Epidermal melanocyte (primary cell): ENCODE measurements around the gene DPH1.

ENCODE experiments used
- DNase-seq: peaks from one replicate; pipeline ENCODE4 v3.0.0; 2011; ENCODE audit warnings: low spot score; ENCODE audit not compliant: insufficient read length

DPH1 gene

GRCh38 chr17:2060681-2061440 lies 30.9 kb downstream of the DPH1 start:
- DNase-seq = no peak

GRCh38 chr17:2061441-2061958 lies 31.5 kb downstream of the DPH1 start:
- no peak for DNase-seq

- no peak for DNase-seq
Observed at GRCh38 chr17:2062571-2063183, 32.7 kb downstream of the DPH1 start.

GRCh38 chr17:2063261-2064146 lies 33.6 kb downstream of the DPH1 start:
- no peak for DNase-seq

- no peak for DNase-seq
Observed at GRCh38 chr17:2064147-2064489, 34.2 kb downstream of the DPH1 start.

GRCh38 chr17:2064520-2064971 lies 34.6 kb downstream of the DPH1 start:
- no peak for DNase-seq

- DNase-seq = no peak
Observed at GRCh38 chr17:2064980-2065785, 35.2 kb downstream of the DPH1 start.

- no peak for DNase-seq
Observed at GRCh38 chr17:2065949-2066400, 36.0 kb downstream of the DPH1 start.

- no peak for DNase-seq
Observed at GRCh38 chr17:2067048-2067561, 37.2 kb downstream of the DPH1 start.

- no peak for DNase-seq
Observed at GRCh38 chr17:2067608-2068024, 37.7 kb downstream of the DPH1 start.

GRCh38 chr17:2068031-2068518 lies 38.1 kb downstream of the DPH1 start:
- no peak for DNase-seq

GRCh38 chr17:2068519-2069051 lies 38.6 kb downstream of the DPH1 start:
- DNase-seq = no peak

GRCh38 chr17:2070241-2071023 lies 40.5 kb downstream of the DPH1 start:
- no peak for DNase-seq

- DNase-seq = no peak
Observed at GRCh38 chr17:2071024-2071385, 41.1 kb downstream of the DPH1 start.

GRCh38 chr17:2071455-2072281 lies 41.7 kb downstream of the DPH1 start:
- DNase-seq = no peak

- no peak for DNase-seq
Observed at GRCh38 chr17:2074919-2075318, 45.0 kb downstream of the DPH1 start.

- no peak for DNase-seq
Observed at GRCh38 chr17:2075336-2076086, 45.6 kb downstream of the DPH1 start.
